NCI-H69 (cell line): ENCODE data around the gene SUN3.

Experiments used
- DNase-seq: peaks from one replicate; lab custom pipeline; 2025; lab: John Stamatoyannopoulos, UW

SUN3 gene, protein sequence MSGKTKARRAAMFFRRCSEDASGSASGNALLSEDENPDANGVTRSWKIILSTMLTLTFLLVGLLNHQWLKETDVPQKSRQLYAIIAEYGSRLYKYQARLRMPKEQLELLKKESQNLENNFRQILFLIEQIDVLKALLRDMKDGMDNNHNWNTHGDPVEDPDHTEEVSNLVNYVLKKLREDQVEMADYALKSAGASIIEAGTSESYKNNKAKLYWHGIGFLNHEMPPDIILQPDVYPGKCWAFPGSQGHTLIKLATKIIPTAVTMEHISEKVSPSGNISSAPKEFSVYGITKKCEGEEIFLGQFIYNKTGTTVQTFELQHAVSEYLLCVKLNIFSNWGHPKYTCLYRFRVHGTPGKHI

DNA sequence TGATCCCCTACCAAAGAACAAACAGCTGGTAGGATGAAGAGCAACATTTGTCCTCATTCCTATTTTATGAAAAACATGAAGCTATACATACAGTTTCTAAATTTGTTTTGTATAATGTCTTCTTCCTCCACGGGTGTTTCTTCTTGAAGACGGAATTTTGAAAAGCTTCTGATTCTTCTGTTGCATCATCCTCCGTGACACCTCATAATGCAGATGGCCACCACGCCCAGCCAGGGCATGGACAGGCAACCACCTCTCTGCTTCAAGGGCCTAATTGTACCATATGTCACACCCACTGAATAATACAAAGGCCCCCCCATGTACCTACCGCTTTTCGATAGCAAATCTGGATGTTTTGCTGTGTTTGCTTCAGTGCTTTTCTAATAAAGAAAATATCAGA lies at the start of gene SUN3:
TSS of gene SUN3 (minus strand) at position 170 of the 400 bp plus-strand sequence. CDS start at position 1, 169 bp downstream.
- DNase-seq, result peak; percentile 75

DNA sequence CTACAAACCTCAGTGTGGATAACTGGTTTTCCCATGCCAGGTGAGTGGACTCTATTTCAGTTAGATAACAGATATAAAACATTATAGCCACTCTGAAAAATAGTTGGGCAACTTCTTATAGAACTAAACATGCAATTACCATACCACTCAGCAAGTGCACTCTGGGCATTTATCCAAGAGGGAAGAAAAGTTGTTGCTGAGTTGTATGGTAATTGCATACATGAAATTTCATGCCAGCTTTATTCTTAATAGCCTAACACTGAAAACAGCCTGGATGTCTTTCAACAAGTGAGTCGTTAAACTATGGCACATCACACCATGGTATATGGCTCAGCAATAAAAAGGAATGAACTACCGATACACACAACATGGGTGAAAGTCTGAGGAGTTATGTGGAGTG lies 49.6 kb upstream of the SUN3 start:
- peak; percentile 59 for DNase-seq

DNA sequence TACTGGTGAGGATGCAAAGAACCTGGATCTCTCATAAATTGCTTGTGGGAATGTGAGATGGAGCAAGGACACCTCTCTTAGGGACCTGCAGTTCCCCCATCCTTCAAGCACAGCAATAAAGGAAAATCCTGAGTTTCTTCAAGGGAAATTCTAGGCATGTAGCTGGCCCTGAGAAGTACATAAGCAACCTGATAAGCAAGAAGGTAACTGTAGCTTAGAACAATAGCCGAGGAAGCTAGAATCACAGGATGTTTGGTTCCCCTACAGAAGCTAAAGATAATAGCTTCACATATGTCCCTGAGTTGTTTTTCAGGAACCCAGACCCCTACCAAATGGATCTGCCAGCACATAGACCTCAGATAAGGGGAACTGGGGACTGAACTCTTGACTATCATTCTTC lies 48.5 kb upstream of the SUN3 start:
- no peak for DNase-seq

DNA sequence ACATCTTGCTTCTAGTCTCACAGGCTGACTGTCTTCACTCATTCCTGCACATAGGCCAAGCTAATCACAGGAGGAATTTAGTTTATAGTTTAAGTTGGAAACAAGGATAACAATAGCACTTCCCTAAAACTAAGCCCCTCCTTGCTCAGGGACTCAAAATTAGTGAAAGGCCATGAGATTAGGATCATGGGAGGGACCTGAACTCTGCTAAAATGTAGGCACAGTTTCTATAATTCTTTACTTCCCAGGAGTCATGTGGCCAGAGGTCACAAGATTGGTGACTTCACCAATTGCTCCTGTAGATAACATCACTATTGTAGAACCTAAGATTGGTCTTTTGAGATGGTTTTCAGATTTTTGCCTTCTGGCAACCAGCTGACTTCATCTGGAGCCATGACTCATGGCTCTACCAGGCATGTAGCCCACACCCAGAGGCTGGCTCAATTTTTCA lies 45.3 kb upstream of the SUN3 start:
- DNase-seq, result no peak

DNA sequence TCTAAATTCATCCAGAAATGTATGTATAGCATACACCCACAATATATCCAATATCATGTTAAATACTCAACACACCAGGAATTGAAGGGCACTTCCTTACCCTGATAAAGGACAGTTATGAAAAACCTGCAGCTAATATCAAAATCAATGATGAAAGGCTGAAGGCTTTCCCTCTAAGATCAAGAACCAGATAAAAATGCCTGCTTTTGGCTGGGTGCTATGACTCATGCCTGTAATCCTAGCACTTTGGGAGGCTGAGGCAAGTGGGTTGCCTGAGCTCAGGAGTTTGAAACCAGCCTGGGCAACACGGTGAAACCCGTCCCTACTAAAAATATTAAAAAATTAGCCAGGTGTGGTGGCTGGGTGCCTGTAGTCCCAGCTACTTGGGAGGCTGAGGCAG lies 38.6 kb upstream of the SUN3 start:
- no peak for DNase-seq

DNA sequence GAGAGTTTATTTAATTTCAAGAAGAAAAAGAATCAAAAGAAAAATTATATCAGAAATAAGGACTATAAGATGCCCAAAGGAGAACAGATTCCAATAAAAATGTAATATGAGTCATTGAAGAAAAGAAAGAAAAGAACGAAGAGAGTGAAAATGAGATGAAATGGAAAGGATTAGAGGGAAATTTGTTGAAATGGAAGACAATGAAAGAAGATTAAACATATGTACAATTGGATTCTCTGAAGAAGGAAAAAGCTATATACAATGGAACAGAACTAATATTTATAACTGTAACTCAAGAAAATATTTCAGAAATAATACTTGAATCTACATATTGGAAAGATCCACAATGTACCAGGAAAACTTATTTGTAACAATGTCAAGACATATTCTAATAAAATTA lies 35.1 kb upstream of the SUN3 start:
- no peak for DNase-seq

DNA sequence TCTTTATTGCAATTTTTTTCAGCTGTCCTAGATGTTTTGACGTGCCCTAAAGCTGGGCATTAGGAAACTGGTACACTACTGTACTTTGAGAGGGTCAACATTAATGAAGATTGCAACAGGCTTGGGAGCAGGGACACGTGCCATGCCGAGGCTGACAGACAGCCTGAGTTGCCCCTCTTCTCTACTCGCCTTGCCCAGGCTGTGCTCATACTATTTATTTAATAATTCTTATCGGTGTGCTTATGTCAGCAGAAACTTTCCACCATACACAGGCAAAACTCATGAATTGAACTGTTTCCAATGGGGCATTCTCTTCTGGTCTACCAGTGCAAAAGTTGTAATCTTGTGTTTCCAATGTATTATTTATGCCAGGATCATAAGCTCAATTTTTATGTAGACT lies 30.8 kb upstream of the SUN3 start:
- DNase-seq, result no peak

DNA sequence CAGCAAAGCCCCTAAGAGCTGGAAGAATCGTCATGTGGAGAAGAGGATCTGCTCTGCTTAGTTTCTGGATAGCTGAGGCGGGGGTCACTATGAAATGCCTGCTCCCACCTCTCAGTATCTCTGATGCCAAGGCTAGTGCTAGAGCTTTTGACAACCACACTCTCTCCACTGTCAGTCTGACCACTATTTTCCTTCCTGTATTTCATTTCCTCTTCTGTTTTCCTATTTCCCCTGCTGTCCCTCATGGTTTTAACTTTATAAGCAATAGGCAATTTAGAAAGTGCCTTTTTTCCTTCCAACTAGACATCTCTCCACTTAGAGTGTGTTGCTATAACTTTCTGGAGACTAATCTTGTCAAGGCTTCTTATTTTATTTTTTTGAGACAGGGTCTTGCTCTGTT lies 30.1 kb upstream of the SUN3 start:
- no peak for DNase-seq

DNA sequence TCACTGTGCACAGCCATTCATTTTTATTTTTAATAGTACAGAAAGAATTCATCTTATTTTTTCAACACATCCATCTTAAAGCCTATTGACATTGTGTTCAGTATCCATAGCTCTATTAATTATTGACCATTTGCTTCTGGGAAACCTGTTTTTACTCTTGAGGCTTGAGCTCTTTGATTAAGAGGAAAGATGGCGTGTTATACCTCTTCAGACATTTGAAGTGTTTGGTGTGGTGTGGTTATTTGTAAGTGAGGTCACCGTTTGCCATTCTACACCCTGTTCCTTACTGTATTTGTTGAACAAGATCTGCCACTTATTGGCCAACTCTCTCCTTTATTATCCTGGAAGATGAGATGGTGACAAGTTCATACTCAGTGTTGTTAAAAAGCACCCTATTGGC lies 24.8 kb upstream of the SUN3 start:
- no peak for DNase-seq

DNA sequence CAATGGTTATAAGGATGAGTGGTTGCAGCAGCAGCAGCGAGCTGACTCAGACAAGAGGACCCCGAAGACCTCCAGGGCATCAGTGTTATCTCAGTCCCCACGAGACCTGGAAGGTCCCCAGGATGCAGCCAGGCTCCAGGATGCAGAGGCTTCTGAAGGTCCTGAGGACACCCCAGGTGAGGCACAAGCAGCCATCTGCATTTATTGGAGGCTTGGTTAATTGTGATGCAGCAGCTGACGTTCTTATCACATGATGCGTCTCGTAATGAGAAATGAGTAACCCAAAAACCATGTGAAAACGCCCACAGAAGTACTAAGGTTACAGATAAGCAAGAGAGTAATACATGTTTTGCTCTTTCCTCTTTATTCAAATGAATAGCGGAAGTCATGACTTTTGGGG lies 23.8 kb upstream of the SUN3 start:
- DNase-seq, result no peak

DNA sequence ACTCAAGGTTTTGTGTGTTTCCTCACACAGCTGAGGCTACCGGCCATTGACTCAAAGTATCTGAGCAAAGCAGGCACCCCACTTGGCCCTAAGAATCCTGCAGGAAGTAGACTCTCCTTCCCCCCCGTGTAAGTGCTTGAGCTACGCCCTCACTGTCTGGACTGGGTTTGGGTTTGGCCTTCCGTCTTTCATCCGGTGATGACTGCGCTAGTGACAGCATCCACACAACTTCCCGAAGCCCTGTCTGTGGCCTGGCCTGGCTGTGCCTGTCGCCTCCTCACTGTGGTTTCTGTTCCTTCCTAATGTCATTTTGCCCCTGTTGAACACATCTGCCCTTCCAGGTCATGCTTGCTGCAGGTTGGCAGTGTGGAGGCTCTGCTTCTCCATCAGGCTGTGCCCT lies 20.9 kb upstream of the SUN3 start:
- DNase-seq, result no peak

DNA sequence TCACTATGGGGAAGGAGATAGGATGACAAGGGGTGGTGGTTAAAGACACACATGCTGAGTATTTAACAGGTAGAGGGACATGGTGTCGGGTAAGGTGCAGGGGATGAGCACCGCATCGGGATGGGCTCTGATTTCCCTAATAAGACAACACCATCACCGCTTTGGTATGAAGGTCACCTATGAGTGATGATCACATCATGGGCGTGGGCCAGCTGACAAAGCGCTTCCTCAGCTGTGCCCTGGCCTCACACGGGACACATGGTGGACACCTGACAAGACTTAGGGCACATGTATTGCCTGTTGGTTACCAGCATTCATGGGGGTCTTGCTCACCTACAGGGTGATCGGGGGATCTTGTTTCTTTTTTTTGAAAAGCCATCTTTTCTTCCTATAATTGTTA lies 19.2 kb upstream of the SUN3 start:
- no peak for DNase-seq

DNA sequence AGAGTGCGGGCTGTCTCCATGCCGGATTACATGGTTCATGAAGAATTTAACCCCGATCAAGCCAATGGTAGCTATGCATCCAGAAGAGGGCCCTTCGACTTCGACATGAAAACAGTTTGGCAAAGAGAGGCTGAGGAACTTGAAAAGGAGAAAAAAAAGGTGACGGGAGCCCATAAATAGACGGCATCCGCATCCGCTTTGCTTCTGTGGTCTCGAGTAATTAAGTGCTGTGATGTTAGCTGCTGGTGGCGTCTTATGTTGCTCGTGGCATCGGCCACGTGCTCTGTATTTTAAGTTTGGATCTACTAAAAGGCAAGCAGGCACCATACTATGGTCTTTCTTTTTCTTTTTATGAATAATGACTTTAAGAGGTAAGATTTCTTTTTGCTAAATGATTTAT lies 17.6 kb upstream of the SUN3 start:
- peak; percentile 34 for DNase-seq

DNA sequence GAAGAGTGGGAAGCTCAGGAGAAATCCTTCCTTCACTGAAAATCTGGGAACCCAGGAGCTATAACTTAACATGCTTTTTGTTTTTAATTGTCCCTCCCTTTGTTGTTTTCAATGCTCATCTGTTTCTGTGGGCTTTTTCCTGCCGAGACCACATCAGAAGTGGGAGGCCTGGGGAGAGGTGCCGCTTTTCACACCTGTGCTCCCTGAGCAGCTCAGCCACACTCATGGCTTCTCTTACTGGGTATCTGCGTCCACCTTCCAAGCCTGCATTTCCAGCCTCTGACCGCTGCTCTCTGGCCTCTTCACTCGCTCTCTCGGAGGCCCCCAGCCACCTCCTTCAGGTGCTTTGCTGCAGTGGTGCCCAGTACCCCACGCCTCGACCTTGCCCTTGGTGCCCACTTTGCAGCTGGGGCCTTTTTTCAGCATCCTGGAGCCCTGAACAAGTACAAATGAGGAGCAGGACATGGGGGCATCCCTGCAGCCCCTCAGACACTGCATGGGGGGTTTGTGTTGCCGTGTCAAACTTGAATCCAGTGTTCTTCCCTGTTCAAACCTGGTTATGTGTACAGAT lies 16.4 kb upstream of the SUN3 start:
- DNase-seq, result no peak

DNA sequence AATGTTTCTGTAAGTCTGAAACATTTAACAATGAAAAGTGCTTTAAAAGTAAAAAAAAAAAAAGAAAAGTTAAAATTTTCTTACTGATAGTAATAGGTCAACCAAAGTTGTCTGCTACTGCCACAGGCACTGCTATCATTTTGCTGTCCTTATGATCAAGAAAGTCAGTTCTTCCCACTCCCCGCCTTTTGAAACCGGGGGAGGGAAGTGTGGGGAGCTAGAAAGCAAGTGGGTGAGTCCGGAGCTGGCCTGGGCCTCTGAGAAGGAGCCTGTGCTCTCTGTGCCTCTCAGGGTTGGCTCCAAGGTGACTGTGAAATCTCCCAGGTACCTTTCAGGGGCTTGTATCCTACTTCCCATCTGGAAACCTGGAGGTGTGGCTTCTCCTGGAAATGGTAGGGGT lies 13.7 kb upstream of the SUN3 start:
- peak; percentile 19 for DNase-seq

DNA sequence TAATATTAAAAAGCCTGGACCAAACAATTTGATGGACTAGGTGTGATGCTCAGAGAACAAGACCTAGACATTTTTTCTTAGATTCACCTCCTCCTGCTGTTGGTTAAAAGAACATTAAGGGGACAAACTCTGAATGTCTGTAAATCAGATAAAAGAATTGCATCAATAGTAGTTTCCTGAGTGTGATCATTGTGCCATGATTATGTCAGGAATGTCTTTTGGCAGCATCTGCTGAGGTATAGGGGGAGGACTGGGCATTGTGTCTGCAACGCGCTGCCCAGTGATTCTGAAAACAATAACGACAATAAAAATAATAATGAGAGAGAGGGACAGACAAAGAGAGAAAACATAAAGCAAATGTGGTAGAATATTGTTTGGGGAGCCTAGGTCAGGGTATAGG lies 13.3 kb upstream of the SUN3 start:
- DNase-seq, result no peak

DNA sequence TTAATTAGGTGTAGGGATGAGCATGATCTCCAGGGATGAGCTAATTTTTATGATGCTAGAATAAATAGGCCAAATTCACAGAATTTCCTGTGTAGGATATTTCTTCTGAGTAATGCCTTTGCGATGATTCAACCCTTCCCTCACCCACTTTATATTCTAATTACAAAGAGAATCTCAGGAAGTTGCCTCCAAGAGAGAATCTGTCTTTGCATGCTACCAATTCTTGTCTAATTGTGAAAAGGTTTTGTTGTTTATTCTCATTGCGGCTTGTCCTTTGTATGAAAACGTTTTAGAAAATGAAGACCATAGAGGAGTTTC lies 12.7 kb upstream of the SUN3 start:
- DNase-seq, result no peak

DNA sequence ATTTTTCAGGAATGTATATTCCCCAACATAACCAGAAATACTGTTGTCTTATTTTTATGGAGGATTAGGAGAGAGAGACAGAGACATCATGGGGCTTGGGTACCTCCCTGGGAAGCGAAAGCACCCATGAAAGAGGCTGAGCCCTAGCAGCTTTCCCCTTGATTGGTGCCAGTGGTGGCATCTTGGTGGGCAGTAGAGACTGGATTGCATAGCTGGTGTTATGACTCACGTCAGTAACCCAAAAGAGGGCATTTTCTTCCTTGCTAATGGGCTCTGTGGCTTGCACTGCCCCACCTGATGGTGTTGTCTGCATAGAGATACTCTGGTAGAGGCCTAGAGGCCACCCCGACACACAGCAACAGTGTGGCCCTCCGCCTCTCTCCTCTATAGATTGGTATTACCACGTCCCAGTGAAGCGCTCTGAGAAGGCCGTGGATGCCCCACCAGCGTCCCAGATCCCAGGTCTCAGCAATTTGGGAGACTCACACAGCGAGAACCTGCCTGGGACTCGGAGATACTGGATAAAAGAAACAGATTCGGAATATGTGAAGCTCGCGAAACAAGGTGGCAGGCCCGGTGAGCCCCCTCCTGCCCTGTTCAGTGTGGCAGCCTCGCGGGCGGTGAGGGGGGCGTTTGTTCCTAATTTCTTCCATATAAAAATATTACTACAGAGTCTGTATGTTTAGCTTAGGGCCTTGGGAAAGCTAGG lies 12.2 kb upstream of the SUN3 start:
- DNase-seq, result no peak

DNA sequence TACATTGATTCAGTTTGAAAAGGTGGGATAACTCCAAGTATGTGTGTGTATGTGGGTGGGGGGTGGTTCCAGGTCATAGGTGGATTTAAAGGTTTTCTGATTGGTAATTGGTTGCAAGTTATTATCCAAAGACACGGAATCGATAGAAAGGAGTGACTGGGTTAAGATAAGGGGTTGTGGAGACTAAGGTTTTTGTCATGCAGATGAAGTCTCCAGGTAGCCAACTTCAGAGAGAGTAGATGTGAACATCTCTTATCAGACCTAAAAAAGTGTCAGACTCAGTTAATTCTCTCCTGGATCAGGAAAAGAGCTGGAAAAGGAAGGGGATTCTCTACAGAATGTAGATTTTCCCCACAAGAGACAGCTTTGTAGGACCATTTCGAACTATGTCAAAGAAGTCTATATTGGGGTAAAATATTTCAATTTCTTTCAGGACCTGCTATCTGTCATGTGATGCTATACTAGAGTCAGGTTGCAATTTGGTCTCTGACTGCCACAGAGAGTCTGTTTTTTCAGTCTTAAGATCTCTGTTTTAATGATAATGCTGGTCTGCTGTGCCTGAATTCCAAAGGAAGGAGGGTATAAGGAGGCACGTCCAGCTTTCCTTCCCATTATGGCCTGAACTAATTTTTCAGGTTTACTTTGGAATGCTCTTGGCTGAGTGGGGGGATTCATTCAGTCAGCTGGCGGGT lies 10.1 kb upstream of the SUN3 start:
- DNase-seq, result no peak

DNA sequence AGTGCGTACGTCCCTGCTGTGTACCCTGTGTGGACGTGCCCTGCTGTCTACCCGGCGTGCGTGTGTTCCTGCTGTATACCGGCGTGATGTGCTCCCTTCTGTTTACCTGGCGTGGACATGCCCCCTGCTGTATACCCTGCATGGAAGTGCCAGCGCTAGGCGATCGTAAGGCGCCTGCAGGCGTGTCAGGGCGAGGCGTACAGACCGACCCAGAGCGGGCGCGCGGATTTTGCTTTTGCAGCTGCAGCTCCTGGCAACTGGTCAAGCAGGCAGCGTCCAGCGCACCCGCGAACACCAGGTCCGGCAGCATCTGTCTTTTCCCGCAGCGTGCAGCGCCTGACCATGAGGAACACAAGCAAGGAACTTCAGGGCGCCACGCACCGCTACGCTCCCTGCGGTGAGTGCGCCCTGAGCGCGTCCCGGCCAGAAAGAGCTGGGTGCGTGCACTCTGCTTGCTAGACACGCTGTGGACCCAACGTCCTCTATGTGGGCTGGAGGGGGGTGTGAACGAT lies 7.1 kb upstream of the SUN3 start:
- DNase-seq, result peak; percentile 66

DNA sequence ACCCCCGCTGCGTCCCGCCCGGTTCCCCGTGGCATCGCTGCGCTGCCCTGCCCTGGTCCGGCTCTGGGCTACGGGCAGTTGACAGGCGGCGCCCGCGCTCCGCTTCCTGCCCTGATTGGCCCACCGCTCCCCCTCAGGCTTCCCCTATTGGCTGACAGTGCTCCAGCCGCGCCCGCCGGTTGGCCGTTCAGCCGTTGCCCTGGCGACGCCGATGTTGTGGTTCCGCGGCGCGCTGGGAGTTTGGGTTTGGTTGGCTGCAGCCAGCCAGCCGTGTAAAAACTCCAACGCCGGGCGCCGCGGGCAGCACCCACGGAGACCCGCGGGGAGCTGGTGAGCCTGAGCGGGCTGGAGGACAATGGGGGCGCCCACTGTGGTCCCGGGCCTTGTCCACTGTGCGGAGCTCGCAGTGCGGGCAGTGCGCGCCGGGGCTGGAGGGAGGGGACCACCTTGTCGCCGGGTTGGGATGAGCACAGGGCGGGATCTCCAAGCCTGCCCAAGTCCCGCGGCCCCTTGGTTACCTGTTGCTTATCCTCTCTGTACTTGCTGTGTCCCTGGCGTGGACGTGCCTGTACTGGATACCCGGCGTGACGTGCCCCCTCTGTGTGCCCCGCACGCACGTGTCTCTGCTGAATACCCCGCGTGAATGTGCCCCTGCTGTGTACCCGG lies 6.5 kb upstream of the SUN3 start, which contains the start of gene C7orf57:
TSS of gene C7orf57 (plus strand) at position 243 of the 666 bp plus-strand sequence. CDS start 766 bp downstream, outside the sequence.
- peak; percentile 92 for DNase-seq

DNA sequence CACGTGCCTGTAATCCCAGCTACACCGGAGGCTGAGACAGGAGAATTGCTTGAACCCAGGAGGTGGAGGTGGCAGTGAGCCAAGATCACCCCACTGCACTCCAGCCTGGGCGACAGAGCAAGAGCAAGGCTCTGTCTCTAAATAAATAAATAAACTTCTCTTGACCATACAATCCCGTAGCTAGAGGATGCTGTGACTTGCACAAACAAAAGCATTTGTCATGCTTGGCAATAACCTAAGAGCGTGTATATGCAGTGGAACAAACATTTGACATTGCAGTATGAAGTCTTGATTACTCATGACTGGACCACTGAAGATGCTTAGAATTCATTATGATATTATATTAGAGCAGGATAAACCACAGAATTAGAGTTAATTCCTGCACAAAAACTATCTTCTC lies 5.0 kb upstream of the SUN3 start:
- peak; percentile 13 for DNase-seq
